ENCODE results near the gene COL6A5.

DNA sequence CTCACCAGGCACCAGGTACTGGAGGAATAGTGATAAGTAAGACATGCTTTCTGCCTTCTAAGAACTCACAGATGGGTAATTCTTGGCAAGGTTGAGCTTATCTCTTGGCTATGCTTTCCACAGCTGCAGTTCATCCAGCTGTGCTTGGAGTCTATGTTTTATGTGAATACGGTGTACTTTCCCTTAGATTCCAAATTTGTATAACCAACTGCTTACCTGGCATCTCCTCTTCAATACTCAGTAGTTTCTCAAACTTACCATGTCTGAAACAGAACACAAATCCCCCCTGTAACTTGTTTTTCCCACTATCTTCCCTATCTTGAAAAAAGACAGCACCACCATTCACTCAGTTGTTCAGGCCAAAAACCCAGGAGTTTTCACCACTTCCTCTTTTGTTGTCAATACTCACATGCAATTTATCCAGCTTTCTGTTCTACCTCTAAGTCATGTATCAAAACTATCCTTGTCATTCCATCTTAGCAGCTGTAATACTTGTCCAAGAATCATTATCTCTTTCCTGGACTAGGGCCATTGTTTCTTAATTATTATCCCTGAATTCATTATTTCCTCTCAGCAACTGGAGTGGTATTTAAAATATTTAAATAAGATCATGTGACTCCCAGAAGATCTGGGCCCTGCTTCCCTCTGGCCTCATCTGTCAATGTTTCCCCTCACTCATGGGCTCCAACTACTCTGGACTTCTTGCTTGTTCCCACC lies 32.6 kb downstream of the COL6A5 start:
- no peak for TF ChIP-seq MXI1 (IDR thresholded peaks at IDR 0.05; ENCODE audit: low read depth, low read length)
- TF ChIP-seq, protein P1, sequence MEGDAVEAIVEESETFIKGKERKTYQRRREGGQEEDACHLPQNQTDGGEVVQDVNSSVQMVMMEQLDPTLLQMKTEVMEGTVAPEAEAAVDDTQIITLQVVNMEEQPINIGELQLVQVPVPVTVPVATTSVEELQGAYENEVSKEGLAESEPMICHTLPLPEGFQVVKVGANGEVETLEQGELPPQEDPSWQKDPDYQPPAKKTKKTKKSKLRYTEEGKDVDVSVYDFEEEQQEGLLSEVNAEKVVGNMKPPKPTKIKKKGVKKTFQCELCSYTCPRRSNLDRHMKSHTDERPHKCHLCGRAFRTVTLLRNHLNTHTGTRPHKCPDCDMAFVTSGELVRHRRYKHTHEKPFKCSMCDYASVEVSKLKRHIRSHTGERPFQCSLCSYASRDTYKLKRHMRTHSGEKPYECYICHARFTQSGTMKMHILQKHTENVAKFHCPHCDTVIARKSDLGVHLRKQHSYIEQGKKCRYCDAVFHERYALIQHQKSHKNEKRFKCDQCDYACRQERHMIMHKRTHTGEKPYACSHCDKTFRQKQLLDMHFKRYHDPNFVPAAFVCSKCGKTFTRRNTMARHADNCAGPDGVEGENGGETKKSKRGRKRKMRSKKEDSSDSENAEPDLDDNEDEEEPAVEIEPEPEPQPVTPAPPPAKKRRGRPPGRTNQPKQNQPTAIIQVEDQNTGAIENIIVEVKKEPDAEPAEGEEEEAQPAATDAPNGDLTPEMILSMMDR (IDR thresholded peaks at IDR 0.05) = no peak
- TF ChIP-seq FOXJ3 (CRISPR knock-in tag; IDR thresholded peaks at IDR 0.05) = no peak
- TF ChIP-seq MAX (IDR thresholded peaks at IDR 0.05; ENCODE audit: low read depth) = no peak

Data from SK-N-SH (cell line).